HL-60 (cell line): ENCODE measurements around the gene EPHB2.

Experiments
- DNase-seq, 2 experiments: peaks; one replicate each; pipeline ENCODE4 v3.0.0-alpha.2; 2010 to 2020; ENCODE audit warnings: low read depth in 1 of 2, low spot score in 1 of 2
- H3K27ac ChIP-seq: fragments of 250-450 bp; sonication (Bioruptor Pico); replicated peaks from 2 replicates; pipeline ENCODE4 v1.5.1; 2020; ENCODE audit warnings: mild to moderate bottlenecking, moderate library complexity
- H3K27me3 ChIP-seq: fragments of 250-450 bp; sonication (Bioruptor Pico); 2 replicates; pipeline ENCODE4 v1.5.1; 2021; ENCODE audit warnings: mild to moderate bottlenecking, moderate library complexity; ENCODE audit not compliant: insufficient read depth, poor library complexity, severe bottlenecking
- H3K4me3 ChIP-seq: replicated peaks from 2 replicates; pipeline ENCODE4 v1.5.1; 2011; ENCODE audit warnings: mild to moderate bottlenecking, control low read depth, low read length; ENCODE audit not compliant: insufficient read depth
- CTCF ChIP-seq: IDR thresholded peaks from one replicate; pipeline ENCODE4 v1.5.1; 2011; ENCODE audit warnings: low read length, control low read depth, inconsistent platforms; ENCODE audit not compliant: insufficient read depth
- GABPA ChIP-seq: IDR thresholded peaks from 2 replicates; pipeline ENCODE4 v1.6.1; 2012; ENCODE audit warnings: low read depth
- POLR2AphosphoS5 ChIP-seq: IDR thresholded peaks from 2 replicates; pipeline ENCODE4 v1.6.1; 2012; ENCODE audit warnings: low read depth
- REST ChIP-seq: IDR thresholded peaks from 2 replicates; pipeline ENCODE4 v1.6.1; 2012; ENCODE audit warnings: low read depth; ENCODE audit not compliant: insufficient replicate concordance
- SPI1 ChIP-seq: IDR thresholded peaks from 2 replicates; pipeline ENCODE4 v1.6.1; 2012; ENCODE audit warnings: low read depth, mild to moderate bottlenecking, borderline replicate concordance

The EPHB2 gene

GRCh38 chr1:22750685-22751051 is 40.0 kb downstream of the EPHB2 start:
- Histone ChIP-seq H3K27me3 (no peaks in the 10 kb centered on the region), H3K27ac (peak overlapping the region; percentile 60), H3K4me3 (no peak overlapping the region)
- DNase-seq = no peak
- TF ChIP-seq GABPA (no peak), POLR2AphosphoS5 (no peak), REST (no peak), CTCF (no peak)

GRCh38 chr1:22751124-22751531 is 40.5 kb downstream of the EPHB2 start:
- H3K27me3 ChIP-seq = no peaks in the 10 kb centered on the region
- TF ChIP-seq SPI1 = no peak
- no peak for TF ChIP-seq REST
- DNase-seq = no peak
- H3K27ac ChIP-seq = no peak overlapping the region
- H3K4me3 ChIP-seq = no peak overlapping the region

- Histone ChIP-seq H3K27ac (no peak overlapping the region), H3K4me3 (no peak overlapping the region), H3K27me3 (no peaks in the 10 kb centered on the region)
- TF ChIP-seq POLR2AphosphoS5 = no peak
- no peak for TF ChIP-seq REST
- no peak for TF ChIP-seq GABPA
- TF ChIP-seq CTCF = no peak
- no peak for TF ChIP-seq SPI1
- no peak for DNase-seq
Observed at GRCh38 chr1:22752339-22752738, 41.7 kb downstream of the EPHB2 start.

GRCh38 chr1:22753481-22753971 is 42.9 kb downstream of the EPHB2 start:
- Histone ChIP-seq H3K4me3 (no peak overlapping the region), H3K27ac (no peak overlapping the region)
- TF ChIP-seq GABPA = no peak
- no peak for TF ChIP-seq POLR2AphosphoS5
- TF ChIP-seq REST = no peak
- TF ChIP-seq CTCF = no peak
- no peak for TF ChIP-seq SPI1

More at GRCh38 chr1:22753481-22753971, 42.9 kb downstream of the EPHB2 start:
- DNase-seq = no peak
- H3K27me3 ChIP-seq = no peaks in the 10 kb centered on the region
